Measurements from ENCODE around the gene SLC17A5.
"Not testable (repeated sequence)": the region's sequence is repeated elsewhere in the genome, so short reads cannot be mapped to it uniquely, and the experiment has no call there.

Gene SLC17A5

GRCh38 chr6:73653571-73654424 is at the start of gene SLC17A5:
Gene SLC17A5, minus strand, starts transcription at chr6:73653992. Its CDS starts 106 bp downstream, at chr6:73653886.
- DNase-seq: peak; percentile 97

GRCh38 chr6:73703466-73703865 is 49.7 kb upstream of the SLC17A5 start:
- DNase-seq: no peak

- DNase-seq: no peak
Measured at GRCh38 chr6:73702444-73702843, 48.7 kb upstream of the SLC17A5 start.

- no peak for DNase-seq
Measured at GRCh38 chr6:73699676-73700459, 46.1 kb upstream of the SLC17A5 start.

- no peak for DNase-seq
Measured at GRCh38 chr6:73696966-73697655, 43.3 kb upstream of the SLC17A5 start.

- peak; percentile 88 for DNase-seq
Measured at GRCh38 chr6:73695619-73696421, 42.0 kb upstream of the SLC17A5 start, which contains the start of gene CD109. Gene CD109, plus strand, starts transcription at chr6:73696203. Its CDS starts 13 bp downstream, at chr6:73696216.

GRCh38 chr6:73694711-73695411 is 41.1 kb upstream of the SLC17A5 start:
- no peak for DNase-seq

- DNase-seq: no peak
Measured at GRCh38 chr6:73691512-73691911, 37.7 kb upstream of the SLC17A5 start.

- DNase-seq: no peak
Measured at GRCh38 chr6:73690056-73690455, 36.3 kb upstream of the SLC17A5 start.

GRCh38 chr6:73688351-73688750 is 34.6 kb upstream of the SLC17A5 start:
- no peak for DNase-seq

- not testable (repeated sequence) for DNase-seq
Measured at GRCh38 chr6:73683574-73683973, 29.8 kb upstream of the SLC17A5 start.

- DNase-seq: no peak
Measured at GRCh38 chr6:73680289-73680918, 26.6 kb upstream of the SLC17A5 start.

GRCh38 chr6:73679846-73680245 is 26.1 kb upstream of the SLC17A5 start:
- not testable (repeated sequence) for DNase-seq

GRCh38 chr6:73679009-73679408 is 25.2 kb upstream of the SLC17A5 start:
- no peak for DNase-seq

- DNase-seq: peak; percentile 85
Measured at GRCh38 chr6:73675466-73676098, 21.8 kb upstream of the SLC17A5 start.

- no peak for DNase-seq
Measured at GRCh38 chr6:73671911-73672685, 18.3 kb upstream of the SLC17A5 start.

- no peak for DNase-seq
Measured at GRCh38 chr6:73669005-73669404, 15.2 kb upstream of the SLC17A5 start.

GRCh38 chr6:73667798-73668197 is 14.0 kb upstream of the SLC17A5 start:
- DNase-seq: no peak

GRCh38 chr6:73666393-73666792 is 12.6 kb upstream of the SLC17A5 start:
- DNase-seq: no peak

Measured in activated effector memory CD4-positive, alpha-beta T cell treated with anti-CD3 and anti-CD28 coated beads, Interleukin-2, amount 50 U/mL, for 16 hours (primary cell).